DMS 273 (cell line): Measurements from ENCODE around the gene TUSC2.
"Not testable (repeated sequence)": the region's sequence is repeated elsewhere in the genome, so short reads cannot be mapped to it uniquely, and the experiment has no call there.

Experiments
- DNase-seq: peaks from one replicate; lab custom pipeline; 2025; ENCODE audit not compliant: unreplicated experiment; lab: John Stamatoyannopoulos, UW

The TUSC2 gene

DNA sequence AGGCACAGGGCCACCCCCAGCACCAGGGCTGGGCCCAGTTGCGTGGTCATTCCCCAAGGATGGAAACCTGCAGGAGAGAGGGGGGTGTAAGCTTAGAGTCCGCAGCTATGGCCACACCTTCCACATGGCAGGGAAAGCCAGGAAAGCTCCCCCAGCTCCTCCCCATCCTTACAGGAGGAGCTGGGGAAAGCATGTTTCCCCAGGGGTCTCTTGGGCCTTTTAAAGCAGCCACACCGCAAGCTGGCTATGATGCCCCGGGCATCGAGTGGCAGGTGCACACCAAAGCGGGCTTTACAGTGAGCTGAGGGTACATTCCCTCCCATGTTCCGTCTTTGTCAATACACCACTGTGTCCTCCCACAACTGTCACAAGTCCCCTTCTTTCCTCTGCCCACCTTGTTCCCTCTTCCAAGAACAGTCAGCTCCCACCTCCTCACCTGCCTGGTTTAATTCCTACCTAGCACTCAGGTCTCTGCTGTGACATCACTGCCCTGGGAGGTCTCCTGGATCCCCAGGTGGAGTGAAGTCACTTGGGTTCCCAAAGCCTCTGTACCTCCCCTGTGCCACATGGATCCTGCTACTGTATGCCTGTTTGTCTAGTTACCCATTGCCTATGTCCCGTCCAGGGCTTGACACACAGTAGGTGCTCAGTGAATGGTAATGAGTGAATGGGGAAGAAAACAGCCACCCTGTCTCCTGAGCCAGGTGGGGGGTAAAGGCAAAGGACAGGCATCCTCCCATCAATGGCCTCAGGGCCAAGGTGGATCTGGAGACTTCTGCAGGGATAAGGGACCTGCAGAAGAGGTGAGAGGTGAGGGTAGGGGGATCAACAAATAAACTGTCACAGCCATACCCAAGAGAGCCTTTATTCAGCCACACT, 32.2 kb downstream of the TUSC2 start:
- DNase-seq: no peak

DNA sequence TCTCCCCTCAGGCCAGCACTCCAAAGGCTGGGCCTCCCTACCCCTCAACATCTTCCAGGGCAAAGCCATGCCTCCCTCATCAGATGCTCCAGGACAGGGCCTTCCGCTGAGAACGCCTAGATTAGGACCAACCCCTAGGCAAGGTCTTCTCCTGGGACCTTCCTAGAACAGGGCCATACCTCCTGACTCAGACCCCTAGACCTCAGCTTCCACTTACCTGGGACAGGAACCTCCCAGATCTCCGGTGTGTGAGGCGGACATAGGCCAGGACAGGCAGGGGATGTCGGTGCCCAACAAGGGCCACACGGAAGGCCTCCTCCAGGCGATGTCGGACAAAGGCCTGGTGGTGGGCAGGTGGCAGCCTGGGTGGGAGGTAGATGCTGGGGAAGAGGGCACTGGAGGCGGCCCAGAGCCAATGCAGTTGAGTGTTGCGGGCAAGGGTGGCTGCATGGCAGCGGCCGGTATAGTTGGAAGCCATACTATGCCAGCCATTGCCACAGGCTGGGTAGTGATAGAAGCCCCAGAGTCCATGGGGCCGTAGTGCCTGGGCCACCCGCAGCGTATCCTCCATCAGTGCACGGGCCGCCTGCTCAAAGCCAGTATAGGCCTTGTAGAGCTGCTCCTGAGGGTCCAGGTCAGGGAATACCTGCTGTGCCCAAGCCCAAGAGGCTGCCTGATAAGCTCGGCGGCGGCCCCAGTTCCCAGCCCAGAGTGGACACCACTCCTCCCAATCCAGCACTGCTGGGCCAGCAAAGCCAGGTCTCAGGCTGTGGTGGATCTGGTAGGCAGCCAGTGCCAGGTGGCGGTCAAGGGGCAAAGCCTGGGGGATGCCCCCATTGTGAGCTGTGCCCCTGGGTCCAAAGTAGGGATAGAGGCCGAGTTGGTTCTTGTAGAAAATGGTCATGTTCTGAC, 33.3 kb downstream of the TUSC2 start:
- DNase-seq: no peak

DNA sequence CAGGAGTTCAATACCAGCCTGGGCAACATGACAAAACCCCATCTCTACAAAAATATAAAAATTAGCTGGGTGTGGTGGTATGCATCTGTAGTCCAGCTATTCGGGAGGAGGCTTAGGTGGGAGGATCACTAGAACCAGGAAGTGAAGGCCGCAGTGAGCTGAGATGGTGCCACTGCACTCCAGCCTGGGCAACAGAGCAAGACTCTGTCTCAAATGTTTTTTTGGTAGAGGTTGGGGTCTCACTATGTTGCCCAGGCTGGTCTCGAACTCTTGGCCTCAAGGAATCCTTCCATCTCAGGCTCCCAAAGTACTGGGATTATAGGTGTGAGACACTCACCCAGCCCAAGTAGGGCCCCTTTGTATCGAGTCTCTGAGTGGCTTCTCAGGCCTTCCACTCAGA, 33.9 kb downstream of the TUSC2 start:
- no peak for DNase-seq

DNA sequence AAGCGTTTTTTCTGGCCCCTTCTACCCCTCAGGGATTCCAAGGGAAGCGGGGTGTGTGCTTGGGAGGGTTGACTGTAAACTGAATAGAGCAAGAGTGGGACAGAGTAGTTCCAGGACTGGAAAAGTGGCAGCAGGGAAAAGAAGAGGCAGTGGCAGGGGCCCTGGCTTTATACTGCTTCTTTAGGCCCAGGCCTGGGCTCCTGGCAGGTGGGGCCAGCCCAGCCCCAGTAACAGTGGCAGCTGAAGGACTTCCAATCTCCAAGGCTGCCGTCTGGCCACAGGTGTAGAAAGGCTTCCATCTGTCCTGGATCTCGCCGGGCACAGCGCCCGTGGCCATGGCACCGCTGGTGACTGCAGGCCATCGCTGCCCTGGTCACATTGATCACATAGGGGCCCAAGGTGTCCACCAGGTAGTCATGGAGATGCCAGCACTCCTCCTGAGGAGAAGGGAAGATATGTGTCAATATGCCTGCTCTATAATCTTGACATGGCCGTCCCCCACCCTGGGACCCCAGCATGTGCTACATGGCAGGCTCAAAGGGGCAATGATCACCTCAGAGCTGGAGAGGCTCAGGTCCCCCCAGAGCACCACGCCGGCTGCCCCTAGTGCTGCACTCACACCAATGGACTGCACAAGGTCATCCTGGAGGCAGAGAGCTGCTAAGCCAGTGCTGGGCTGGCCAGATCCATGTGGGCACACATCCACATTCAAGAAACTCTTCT, 34.8 kb downstream of the TUSC2 start:
- peak; percentile 64 for DNase-seq

DNA sequence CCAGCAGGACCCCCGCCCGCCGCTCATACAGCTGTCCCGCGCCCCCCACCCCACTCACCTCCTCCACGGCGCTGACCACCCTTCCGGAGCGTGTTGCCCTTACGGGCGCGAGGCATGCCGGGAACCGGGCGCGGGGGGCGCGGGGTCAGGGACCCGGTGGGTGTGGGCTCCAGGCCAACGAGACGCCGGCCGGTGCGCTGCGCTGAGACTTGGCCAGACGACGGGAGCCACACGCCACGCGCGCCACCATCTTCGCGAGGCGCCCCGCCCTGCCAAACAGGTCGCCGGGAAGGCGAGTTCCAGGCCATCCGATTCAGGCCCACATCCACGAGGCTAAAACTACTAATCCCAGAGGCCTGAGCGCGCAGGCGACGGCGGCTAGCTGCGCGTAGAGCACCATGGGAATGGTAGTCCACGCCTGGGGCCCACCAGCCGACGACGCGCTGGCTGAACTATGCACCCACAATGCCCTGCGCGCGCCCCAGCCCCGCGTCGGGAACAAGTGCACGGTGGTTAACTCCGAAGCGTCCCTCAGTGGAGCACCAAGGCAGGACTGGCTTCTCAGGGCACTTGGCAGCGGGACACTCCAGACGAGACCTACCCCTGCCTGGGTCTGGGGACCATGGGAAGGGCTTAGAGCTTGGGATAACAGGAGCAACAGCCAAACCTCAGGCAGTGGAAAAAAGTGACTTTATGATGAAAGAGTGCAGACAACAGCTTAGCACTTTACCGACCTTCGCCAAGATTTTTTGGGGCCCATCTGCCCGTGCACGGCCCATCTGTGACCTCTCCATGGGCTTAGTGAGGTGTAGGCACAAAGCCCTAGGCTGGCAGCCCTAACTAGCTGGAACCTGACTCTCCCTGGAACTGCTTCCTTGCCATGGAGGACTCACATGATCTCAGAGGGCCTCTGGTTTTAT, 35.6 kb downstream of the TUSC2 start, which contains the start of gene IFRD2:
Gene IFRD2, minus strand, starts transcription at position 271 of the 920 bp plus-strand sequence. Its CDS starts 155 bp downstream, at position 116.
- DNase-seq: peak; percentile 98

DNA sequence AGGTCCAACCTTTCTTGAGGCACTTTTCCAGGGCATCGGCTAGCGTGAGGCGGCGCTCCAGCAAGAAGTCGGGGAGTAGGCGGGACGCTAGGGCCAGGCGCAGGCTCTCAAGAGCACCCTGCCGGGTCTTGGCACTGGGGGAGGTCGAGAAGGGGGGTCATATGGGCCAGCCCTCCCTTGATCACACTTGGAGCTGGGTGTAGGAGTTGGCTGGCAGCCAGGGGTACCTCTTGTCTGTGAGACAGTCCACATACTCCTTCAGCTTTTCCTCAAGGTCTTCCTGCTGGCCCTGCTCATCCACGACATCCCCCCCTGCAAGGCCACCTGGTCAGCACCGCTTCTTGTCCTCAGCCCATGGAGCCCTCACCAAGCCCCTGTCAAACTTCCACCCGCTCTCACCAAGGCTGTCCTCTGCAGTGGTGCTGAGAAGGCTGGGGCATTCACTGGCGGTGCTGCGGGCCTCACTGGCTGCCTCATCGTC, 37.8 kb downstream of the TUSC2 start:
- no peak for DNase-seq

DNA sequence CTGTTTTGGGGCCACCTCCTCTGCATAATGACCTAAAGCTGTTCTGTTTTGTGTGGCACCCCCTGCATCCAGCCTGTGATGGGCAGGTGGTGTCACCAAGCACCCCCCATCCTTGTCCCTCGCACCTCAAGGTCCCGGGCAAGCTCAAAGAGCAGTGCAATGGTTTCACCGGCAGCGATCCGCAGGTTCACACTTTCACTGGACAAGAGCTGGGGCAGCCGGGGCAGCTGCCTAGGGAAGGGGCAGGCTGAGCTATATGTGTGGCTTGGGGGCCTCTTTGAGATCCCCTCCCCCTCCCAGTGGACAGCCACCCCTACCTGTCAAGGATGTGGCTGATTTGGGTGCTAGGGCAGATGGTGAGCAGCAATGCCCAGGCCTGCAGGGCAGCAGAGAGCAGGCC, 38.9 kb downstream of the TUSC2 start:
- DNase-seq: no peak

DNA sequence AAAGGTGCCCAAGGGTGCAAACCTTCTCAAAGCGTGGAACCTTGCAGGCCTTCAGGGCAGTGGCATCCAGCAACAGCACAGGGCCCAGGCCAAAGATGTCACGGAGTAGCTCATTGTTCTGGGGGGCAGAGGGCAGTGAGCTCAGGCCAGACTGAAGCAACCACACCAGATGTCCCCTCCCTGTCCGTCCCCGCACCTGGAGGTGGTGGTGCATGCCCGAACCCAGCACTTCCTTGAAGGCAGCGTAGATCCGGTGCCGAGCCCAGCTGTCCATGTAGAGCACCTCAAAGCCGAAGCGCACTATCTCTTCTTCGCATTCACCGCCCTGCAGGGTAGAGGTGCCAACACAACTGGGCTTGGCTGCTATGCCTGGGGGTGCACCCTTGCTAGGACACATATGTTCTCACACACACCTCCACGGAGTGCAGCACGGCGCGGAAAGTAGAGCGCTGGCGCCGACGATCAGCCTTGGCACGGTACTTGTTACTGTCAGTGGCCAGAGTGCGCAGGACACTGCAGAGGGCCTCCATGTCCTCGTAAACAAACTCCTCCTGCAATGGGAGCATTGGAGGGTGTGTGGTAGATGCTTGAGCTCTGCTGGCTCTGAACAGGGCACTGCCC, 39.5 kb downstream of the TUSC2 start:
- DNase-seq: no peak

DNA sequence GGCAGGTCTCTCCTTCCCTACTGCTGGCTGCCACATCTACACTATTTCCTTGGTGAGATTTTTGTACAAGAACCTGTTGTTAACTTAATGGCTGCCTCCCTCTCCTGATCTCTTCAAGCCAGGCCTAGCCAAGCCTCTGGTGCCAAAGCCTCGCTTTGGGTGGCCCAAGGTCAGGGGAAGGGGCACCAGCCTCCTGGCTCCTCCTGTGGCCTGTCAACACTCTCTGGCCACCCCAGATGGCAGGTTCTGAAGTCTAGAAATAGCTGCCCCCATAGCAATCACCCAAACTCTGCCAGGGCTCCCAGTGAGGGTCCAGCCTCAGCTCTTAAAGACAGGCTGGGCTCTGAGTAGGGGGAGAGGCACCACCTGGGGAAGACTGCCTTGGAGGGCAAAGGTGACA, 40.8 kb downstream of the TUSC2 start:
- DNase-seq: no peak

DNA sequence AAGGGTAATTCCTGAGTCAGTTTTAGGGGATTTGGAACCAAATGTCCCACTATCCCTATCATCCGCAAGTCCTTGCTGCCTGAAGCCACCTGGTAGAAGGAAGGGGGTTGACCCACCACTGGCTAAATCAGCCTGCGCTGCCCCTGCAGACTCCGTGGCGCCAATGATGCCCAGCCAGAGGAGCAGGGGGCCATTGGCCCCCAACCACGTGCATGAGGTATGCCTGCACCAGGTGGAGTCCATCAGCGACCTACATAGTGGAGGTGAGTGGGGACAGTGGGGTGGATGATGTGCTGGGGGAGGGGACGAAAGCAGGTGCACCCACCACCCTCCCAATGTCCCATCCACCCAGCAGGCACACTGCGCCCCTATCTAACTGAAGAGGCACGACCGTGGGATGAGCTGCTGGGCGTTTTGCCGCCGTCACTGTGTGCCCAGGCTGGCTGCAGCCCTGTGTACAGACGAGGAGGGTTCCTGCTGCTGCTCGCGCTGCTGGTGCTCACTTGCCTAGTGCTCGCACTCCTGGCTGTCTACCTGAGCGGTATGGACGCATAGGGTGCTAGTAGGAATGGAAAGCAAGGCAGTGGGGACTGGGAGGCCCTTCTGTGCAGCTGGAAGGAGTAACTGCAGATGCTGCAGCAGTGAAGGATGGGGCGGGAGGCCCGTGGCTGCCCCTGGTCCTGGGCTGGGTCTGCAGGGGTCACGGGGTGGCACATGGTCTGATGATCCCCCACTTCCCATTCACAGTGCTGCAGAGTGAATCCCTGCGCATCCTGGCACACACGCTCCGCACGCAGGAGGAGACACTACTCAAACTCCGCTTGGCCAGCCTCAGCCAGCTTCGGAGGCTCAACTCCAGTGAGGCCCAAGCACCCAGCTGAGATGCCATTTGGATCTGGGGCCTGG, 41.4 kb downstream of the TUSC2 start:
- no peak for DNase-seq

DNA sequence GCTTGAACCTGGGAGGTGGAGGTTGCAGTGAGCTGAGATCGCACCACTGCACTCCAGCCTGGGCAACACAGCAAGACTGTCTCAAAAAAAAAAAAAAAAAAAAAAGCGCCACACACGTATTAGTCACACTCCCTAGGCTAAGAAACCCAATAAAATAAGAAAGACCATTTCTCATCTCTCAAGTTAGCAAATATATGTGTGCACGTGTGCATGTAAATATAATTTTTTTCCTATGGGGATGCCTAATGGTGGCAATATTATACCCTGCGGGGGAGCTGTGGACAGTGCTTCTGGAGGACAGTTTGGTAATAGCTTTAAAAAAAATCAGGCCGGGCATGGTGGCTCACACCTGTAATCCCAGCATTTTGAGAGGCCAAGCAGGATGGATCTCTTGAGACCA, 43.9 kb downstream of the TUSC2 start:
- not testable (repeated sequence) for DNase-seq

DNA sequence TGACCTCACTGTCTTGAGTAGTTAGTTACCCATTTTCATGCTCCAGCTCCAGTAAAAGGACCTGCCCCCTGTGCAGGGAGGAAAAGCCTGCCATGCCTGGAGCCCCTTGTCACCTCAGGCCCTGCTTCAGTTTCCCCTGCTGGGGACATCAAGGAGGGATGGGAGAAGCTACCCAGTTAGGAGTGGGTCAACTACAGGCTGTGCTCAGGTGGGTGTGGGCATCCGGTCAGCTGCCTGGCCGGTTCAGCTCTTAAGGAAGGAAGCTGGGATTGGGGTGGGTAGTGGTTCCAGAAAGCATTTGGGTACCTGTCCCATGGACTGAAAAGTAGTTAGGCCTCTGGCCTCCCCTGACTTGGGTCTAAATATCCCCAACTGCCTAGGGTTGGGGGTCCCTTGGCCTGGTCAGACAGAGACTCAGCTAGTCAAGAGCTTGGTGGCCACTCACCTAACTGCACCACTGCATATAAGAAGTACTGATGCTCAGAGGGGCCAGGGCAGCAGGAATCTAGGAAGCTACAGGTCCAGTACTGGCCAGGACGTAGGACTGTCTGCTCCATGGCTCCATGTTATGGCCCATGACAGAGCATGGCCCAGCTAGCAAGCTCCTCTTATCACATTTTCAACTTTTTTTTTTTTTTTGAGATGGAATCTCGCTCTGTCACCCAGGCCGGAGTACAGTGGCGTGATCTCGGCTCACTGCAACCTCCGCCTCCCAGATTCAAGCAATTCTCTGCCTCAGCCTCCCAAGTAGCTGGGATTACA, 48.6 kb downstream of the TUSC2 start:
- no peak for DNase-seq

DNA sequence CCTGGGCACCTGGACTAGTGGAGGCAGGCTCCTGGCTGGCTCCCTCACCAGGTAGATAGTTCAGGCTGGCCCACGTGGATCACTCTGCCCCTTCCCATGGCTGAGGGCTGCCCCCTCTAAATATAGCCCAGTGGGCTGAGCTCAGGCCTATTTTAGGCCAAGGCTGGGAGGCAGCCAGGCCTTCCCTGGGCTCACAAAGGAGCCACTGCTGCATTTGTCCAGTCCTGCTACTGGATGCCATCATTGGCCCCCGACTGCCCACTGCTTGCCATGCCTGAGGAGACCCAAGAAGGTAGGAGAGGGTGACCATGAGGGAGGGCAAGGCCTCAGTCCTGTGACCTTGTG, 49.2 kb downstream of the TUSC2 start, which contains the start of gene LSMEM2:
Gene LSMEM2, plus strand, starts transcription at position 208 of the 345 bp plus-strand sequence. Its CDS starts 27 bp downstream, at position 235.
- DNase-seq: no peak

DNA sequence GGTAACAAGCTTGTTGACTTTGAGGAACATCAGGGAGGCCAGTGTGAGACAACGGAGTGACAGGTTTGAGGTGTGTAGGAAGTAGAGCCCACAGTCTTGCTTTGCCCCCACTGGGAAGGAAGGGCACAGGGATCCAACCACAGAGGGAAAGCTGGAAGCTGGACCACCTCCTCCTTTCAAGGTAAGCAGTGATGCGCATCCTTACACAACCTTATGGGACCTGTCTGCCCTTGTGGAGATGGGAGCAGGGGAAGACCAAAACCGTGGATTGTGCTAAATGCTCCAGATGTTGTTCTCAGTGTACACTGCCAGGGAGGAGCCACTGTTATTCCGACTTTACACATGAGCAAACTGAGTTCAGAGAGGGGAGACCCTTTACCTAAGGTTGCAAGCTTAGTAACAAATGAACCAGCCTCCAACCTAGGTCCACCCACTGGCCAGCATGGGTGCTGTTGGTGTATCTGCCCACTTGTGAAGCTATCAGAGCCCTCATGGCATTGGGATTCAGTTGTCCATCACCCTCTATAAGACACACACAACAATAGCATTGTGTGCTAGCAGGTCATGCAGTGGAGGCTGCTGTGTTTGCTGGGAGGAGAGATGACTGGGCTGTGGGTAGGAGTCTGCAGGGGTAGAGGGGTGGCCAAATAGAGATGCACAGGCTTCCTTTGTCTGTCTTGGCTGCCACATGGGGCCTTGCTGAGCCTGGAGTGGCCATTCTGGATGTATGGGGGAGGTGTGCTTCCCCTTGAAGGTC, 49.7 kb downstream of the TUSC2 start:
- DNase-seq: no peak

DNA sequence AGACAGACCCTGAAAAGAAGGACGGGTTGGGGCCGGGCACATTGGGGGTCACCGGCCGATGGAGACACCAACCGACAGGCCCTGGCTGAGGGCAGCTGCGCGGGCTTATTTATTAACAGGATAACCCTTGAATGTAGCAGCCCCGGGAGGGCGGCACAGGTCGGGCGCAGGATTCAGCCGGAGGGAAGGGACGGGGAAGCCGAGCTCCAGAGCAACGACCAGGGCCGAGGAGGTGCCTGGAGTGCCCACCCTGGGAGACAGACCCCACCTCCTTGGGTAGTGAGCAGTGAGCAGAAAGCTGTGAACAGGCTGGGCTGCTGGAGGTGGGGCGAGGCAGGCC, 51.3 kb downstream of the TUSC2 start:
- DNase-seq: no peak

DNA sequence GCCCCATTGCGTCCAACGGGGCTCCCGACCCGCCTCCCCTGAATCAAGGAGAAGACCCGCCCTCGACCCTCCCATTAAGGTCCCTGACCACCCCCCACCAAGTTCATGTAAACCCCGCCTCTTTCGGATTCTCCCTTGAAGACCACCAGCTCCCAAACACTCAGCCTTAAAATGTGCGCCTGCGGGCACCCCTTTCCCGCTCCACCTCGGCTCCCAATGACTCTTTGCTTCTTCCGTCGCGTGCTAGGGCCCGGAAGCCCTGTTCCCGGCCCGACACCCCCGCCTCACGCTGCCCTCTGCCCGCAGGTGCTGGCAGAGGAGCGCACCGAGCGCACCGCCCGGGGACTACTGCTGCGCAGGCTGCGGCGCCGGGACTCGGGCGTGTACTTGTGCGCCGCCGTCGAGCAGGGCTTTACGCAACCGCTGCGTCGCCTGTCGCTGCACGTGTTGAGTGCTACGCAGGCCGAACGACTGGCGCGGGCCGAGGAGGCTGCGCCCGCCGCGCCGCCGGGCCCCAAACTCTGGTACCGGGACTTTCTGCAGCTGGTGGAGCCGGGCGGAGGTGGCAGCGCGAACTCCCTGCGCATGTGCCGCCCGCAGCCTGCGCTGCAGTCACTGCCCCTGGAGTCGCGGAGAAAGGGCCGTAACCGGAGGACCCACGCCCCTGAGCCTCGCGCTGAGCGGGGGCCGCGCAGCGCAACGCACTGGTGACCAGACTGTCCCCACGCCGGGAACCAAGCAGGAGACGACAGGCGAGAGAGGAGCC, 51.8 kb downstream of the TUSC2 start:
- no peak for DNase-seq
